Spleen (tissue), 11 donors: ENCODE measurements around the gene HOXA7. TPM values are rescaled to one million over a fixed set of nuclear protein-coding genes. Genes with fewer than 3 reads are reported as not detected.

ENCODE experiments used
- DNase-seq: peaks from one replicate; pipeline ENCODE4 v3.0.0-alpha.2; 2020
- H3K27ac ChIP-seq, 8 donors: fragments of 200-600 bp; sonication (generic) in 7 of 8; 1 replicate in 4 of 8; 2 replicates in 4 of 8; pipeline versions ENCODE4 v1.5.0 to v1.8.0; 2016 to 2021; ENCODE audit warnings: inconsistent platforms in 4 of 8, mild to moderate bottlenecking in 4 of 8, moderate library complexity in 1 of 8
- H3K27me3 ChIP-seq, 7 donors: fragments of 200-600 bp; sonication (generic) in 6 of 7; replicated peaks in 1 of 7; 1 replicate in 4 of 7; 2 replicates in 3 of 7; pipeline versions ENCODE4 v1.5.0 to v1.8.0; 2016 to 2021; ENCODE audit warnings: inconsistent platforms in 3 of 7, mild to moderate bottlenecking in 1 of 7
- H3K36me3 ChIP-seq, 6 donors: fragments of 200-600 bp; sonication (generic) in 5 of 6; 1 replicate in 4 of 6; 2 replicates in 2 of 6; pipeline versions ENCODE4 v1.5.0 to v1.8.0; 2016 to 2021; ENCODE audit warnings: inconsistent platforms in 2 of 6
- H3K4me1 ChIP-seq, 6 donors: fragments of 200-600 bp; sonication (generic) in 5 of 6; 1 replicate in 3 of 6; 2 replicates in 3 of 6; pipeline versions ENCODE4 v1.5.0 to v1.8.0; 2016 to 2021; ENCODE audit warnings: inconsistent platforms in 3 of 6
- H3K4me3 ChIP-seq, 8 donors: fragments of 200-600 bp; sonication (generic) in 7 of 8; 1 replicate in 4 of 8; 2 replicates in 4 of 8; pipeline versions ENCODE4 v1.5.0 to v1.8.0; 2016 to 2021; ENCODE audit warnings: inconsistent platforms in 4 of 8, mild to moderate bottlenecking in 4 of 8, moderate library complexity in 2 of 8
- H3K9me3 ChIP-seq, 8 donors: fragments of 200-600 bp; sonication (generic) in 7 of 8; 1 replicate in 4 of 8; 2 replicates in 4 of 8; pipeline versions ENCODE4 v1.5.0 to v1.8.0; 2016 to 2021; ENCODE audit warnings: inconsistent platforms in 4 of 8
- POLR2A ChIP-seq, 3 donors: fragments of 450-650 bp; IDR thresholded peaks; one replicate each; pipeline ENCODE4 v1.5.1; 2017; ENCODE audit warnings: antibody characterized with exemption in 3 of 3, mild to moderate bottlenecking in 1 of 3
- POLR2AphosphoS5 ChIP-seq, 3 donors: sonication (generic); formaldehyde crosslinking; IDR thresholded peaks; one replicate each; pipeline ENCODE4 v1.5.1; 2017; ENCODE audit warnings: antibody characterized with exemption in 3 of 3
- WGBS, 5 donors: extraction: QIAGEN DNeasy Blood & Tissue Kit in 3 of 5; methylation state at CpG; one replicate each; pipeline versions ENCODE4 v1.1.5 to v1.1.7; 2013 to 2018; 5-methylcytosine and 5-hydroxymethylcytosine counted together
- intact Hi-C: fragments of 100-400 bp; cut with DNase I; formaldehyde crosslinking; loops from one replicate; pipeline ENCODE4 v1.15.0; 2023; ENCODE audit warnings: low total_unique reads
- polyA plus RNA-seq, 3 donors: library from polyadenylated mRNA; stranded (reverse); fragments of 200-250 nt; gene quantifications; one replicate each; pipeline ENCODE4 v1.2.1, GENCODE V29; 2013
- total RNA-seq, 7 donors: library from RNA; depleted of rRNA in 3 of 7; stranded (reverse); fragments of >200 nt in 3 of 7; fragmentation: NEBNext Ultra II Directional in 4 of 7; extraction: Animal tissue kit (Norgen Biotek cat#: 25700) in 4 of 7; gene quantifications; one replicate each; pipeline versions ENCODE4 v1.1.0 to v1.2.1, GENCODE V29; 2016 to 2021
- TF ChIP-seq, protein P1 (sequence below), 11 experiments: fragments of 200-600 bp in 7 of 11; fragments of 450-650 bp in 4 of 11; sonication (generic) in 4 of 11; IDR thresholded peaks in 8 of 11; conservative IDR thresholded peaks in 3 of 11; 1 replicate in 7 of 11; 2 replicates in 4 of 11; pipeline versions ENCODE4 v1.4.0 to v1.8.0; 2016 to 2021; ENCODE audit warnings: antibody characterized with exemption in 11 of 11, inconsistent platforms in 4 of 11, mild to moderate bottlenecking in 1 of 11
- donor health status: healthy with polysubstance abuse.
- donor health status: DM: no; HTN: no; CAD: no; lungs with moderate emphysema.
- donor health status: DM: no; HTN: no; CAD: no.
- donor health status: Bipolar disorder and iron deficiency.
- donor health status: healthy.
- donor health status: DM: no; HTN: no; CAD: no.
- donor health status: DM: yes; HTN: yes; CAD: no.

Gene HOXA7
- total and polyA plus RNA-seq, 10 donors: 0.55 to 8.0 (median 2.4) TPM

DNA sequence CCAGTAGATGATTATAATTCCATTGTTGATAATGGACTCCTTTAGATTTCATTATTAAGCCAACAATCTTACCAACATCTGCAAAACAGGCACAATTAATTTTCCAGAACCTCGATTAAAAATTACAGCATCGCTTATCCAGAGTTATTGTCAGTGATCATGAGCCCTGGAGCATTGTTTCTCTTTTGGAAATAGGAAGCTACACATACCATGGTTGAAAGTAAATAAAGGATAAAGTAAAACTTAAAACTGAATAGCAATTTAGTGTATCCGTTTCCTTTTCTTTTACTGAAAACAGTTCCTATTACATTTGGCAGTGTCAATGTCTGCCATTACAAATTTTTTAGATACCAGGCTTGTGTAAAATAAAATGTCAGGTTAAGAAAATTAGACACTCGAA is 44.1 kb downstream of the HOXA7 start:
- Histone ChIP-seq H3K27me3 (no peaks in the 10 kb centered on the region), H3K36me3 (no peaks in the 10 kb centered on the region), H3K4me1 (peaks cover 0 to 58% (median 26%) of the 10 kb centered on the region in 6 donors), H3K9me3 (no peaks in the 10 kb centered on the region), H3K4me3 (peak overlapping the region in 1 of 8 donors; percentile 71), H3K27ac (peak overlapping the region in 5 of 8 donors; percentile 58 to 90 (median 87))
- TF ChIP-seq POLR2AphosphoS5 (IDR thresholded peaks at IDR 0.05) (no peak), POLR2A (IDR thresholded peaks at IDR 0.05) (no peak)
- TF ChIP-seq, protein P1, sequence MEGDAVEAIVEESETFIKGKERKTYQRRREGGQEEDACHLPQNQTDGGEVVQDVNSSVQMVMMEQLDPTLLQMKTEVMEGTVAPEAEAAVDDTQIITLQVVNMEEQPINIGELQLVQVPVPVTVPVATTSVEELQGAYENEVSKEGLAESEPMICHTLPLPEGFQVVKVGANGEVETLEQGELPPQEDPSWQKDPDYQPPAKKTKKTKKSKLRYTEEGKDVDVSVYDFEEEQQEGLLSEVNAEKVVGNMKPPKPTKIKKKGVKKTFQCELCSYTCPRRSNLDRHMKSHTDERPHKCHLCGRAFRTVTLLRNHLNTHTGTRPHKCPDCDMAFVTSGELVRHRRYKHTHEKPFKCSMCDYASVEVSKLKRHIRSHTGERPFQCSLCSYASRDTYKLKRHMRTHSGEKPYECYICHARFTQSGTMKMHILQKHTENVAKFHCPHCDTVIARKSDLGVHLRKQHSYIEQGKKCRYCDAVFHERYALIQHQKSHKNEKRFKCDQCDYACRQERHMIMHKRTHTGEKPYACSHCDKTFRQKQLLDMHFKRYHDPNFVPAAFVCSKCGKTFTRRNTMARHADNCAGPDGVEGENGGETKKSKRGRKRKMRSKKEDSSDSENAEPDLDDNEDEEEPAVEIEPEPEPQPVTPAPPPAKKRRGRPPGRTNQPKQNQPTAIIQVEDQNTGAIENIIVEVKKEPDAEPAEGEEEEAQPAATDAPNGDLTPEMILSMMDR (IDR thresholded peaks at IDR 0.05 in 8 of 11, conservative IDR thresholded peaks at IDR 0.05 in 3 of 11): no peak
- DNase-seq: no peak
- intact Hi-C loops: loop anchor here (10.0 kb wide), 1 partner anchor 358 kb away; no protein-coding TSS in a partner anchor
- 56 to 80% (median 74%) methylated on average over 4 of the region's 4 CpGs for WGBS, 5 donors

DNA sequence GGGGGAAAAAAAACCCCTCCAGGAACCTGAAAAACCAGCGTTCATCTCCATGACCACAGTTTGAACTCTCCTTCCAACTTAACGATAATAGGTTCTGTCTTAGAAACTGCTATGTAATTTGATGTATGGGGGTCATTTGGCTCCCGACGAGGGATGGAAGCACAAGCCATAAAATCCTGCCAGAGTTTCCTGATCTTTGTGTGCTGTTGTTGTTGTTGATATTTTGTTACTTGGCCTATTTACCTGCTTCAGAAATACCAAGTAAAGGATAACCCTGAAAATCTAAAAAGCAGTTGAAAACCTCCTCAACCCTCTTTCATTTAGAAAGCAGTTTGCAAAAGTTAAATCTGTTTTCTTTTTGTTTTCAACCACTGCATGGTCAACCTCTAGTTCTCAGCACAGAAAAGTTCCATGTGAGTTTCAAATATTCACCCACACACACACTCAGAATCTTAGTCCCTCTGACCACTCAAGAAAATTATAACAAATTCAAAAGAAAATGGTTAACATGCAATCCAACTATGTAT is 44.7 kb downstream of the HOXA7 start:
- 58 to 83% (median 74%) methylated on average over 4 of the region's 4 CpGs for WGBS, 5 donors
- peaks cover 0 to 58% (median 24%) of the 10 kb centered on the region in 6 donors for H3K4me1 ChIP-seq

DNA sequence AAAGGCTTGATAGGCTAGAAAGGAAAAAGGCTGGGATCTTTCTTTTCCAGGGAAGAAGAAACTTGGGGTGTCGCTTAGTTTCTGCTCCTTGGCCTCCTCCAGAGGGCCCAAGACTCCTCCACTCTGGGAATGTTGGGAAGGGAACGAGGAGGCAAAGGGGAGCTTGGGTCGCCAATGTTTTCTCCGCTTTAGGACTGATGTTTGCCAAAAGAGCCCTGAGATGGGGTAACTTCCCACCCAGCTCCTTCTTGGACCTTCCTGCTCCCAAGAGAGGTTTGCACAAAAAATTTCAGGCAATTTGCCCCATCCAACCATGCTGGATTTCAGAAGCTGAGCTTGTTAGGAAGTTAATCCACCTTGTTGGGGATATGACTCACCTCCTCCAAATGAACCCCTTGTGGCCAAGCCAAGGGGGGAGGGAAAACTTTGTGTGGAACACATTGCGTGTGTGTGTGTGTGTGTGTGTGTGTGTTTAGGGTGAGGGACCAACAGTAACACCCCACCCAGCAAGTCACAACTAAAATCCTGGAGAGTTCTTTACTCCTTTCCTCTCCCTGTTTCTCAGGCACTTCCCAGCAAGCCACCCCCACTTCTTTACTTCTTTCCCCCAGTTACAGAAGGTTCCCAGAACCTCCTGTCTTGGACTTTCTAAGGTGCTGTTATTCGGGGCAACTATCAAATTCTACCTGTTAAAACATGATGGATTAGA is 45.3 kb downstream of the HOXA7 start:
- H3K4me3 ChIP-seq: no peak overlapping the region
- no peaks in the 10 kb centered on the region for H3K36me3 ChIP-seq
- H3K9me3 ChIP-seq: no peaks in the 10 kb centered on the region
- peak overlapping the region in 7 of 8 donors; percentile 11 to 90 (median 86) for H3K27ac ChIP-seq
- DNase-seq: no peak
- peaks cover 0 to 58% (median 23%) of the 10 kb centered on the region in 6 donors for H3K4me1 ChIP-seq
- intact Hi-C loops: loop anchor here (10.0 kb wide), 1 partner anchor 356 kb away; no protein-coding TSS in a partner anchor
- TF ChIP-seq POLR2A (IDR thresholded peaks at IDR 0.05): no peak
- no peak for TF ChIP-seq POLR2AphosphoS5 (IDR thresholded peaks at IDR 0.05)
- TF ChIP-seq, protein P1 (IDR thresholded peaks at IDR 0.05 in 8 of 11, conservative IDR thresholded peaks at IDR 0.05 in 3 of 11): no peak
- peaks cover 0 to 5% (median 0%) of the 10 kb centered on the region in 7 donors for H3K27me3 ChIP-seq
- WGBS, 5 donors: 72 to 88% (median 78%) methylated on average over 6 of the region's 6 CpGs

More for the DNA sequence above, 44.7 kb downstream of the HOXA7 start:
- no peak for TF ChIP-seq POLR2A (IDR thresholded peaks at IDR 0.05)
- TF ChIP-seq, protein P1 (IDR thresholded peaks at IDR 0.05 in 8 of 11, conservative IDR thresholded peaks at IDR 0.05 in 3 of 11): no peak
- no peak for TF ChIP-seq POLR2AphosphoS5 (IDR thresholded peaks at IDR 0.05)
- no peaks in the 10 kb centered on the region for H3K36me3 ChIP-seq
- no peaks in the 10 kb centered on the region for H3K27me3 ChIP-seq
- intact Hi-C loops: loop anchor here (10.0 kb wide), 1 partner anchor 357 kb away; no protein-coding TSS in a partner anchor
- DNase-seq: no peak
- peak overlapping the region in 5 of 8 donors; percentile 58 to 90 (median 87) for H3K27ac ChIP-seq
- no peaks in the 10 kb centered on the region for H3K9me3 ChIP-seq
- no peak overlapping the region for H3K4me3 ChIP-seq
